GM21786 (cell line): ENCODE measurements around the gene GAPVD1.
A peak's percentile ranks its signal among the peaks of the same experiment; 100 is the strongest.
"Not testable (repeated sequence)": the region's sequence is repeated elsewhere in the genome, so short reads cannot be mapped to it uniquely, and the experiment has no call there.

ENCODE experiments used
- ATAC-seq: cut with Tn5 transposase; IDR thresholded peaks from one replicate; pipeline ENCODE4 v1.9.1; 2021; ENCODE audit not compliant: unreplicated experiment

The GAPVD1 gene, protein sequence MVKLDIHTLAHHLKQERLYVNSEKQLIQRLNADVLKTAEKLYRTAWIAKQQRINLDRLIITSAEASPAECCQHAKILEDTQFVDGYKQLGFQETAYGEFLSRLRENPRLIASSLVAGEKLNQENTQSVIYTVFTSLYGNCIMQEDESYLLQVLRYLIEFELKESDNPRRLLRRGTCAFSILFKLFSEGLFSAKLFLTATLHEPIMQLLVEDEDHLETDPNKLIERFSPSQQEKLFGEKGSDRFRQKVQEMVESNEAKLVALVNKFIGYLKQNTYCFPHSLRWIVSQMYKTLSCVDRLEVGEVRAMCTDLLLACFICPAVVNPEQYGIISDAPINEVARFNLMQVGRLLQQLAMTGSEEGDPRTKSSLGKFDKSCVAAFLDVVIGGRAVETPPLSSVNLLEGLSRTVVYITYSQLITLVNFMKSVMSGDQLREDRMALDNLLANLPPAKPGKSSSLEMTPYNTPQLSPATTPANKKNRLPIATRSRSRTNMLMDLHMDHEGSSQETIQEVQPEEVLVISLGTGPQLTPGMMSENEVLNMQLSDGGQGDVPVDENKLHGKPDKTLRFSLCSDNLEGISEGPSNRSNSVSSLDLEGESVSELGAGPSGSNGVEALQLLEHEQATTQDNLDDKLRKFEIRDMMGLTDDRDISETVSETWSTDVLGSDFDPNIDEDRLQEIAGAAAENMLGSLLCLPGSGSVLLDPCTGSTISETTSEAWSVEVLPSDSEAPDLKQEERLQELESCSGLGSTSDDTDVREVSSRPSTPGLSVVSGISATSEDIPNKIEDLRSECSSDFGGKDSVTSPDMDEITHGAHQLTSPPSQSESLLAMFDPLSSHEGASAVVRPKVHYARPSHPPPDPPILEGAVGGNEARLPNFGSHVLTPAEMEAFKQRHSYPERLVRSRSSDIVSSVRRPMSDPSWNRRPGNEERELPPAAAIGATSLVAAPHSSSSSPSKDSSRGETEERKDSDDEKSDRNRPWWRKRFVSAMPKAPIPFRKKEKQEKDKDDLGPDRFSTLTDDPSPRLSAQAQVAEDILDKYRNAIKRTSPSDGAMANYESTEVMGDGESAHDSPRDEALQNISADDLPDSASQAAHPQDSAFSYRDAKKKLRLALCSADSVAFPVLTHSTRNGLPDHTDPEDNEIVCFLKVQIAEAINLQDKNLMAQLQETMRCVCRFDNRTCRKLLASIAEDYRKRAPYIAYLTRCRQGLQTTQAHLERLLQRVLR (N-terminal part only)

DNA sequence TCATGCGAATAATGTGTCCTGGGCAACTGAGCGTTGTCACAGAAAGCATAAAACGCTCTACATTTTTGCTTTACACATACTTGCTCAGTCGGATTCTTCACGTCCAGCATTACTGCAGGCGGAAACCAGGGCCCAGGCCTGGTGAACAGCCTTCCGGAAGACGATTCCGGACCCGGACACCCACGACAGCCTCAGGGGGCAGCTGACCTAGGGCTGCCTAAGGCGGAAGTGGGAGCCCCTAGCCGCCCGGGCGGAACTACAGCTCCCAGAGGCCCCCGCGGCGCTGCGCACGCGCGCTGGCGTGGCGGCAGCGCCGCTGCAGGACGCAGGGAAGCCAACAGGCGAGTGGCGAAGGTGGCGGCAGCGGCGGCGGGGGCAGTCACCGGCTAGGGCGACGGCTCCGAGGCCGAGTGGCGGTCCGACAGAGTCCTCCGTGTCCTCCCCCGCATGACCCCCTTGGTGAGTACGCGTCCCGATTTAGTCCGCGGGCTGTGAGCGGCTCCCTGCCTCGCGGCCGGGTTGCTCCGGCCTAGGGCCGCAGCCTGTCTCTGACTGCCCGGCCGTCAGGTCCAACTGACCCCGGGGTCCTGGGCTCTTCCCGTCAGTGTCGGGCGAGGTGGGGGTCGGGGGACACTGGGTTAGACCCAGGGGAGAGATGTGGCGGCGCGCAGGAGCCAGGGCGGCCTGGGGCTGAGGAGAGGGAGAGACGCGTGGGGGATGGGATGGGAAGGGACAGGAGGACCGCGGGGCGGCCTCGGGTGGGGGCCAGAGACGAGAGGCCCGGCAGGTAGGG, at the start of gene GAPVD1:
Gene GAPVD1, plus strand, starts transcription at position 326 of the 793 bp plus-strand sequence. CDS start 37,096 bp downstream, outside the sequence.
- ATAC-seq = peak; percentile 89

DNA sequence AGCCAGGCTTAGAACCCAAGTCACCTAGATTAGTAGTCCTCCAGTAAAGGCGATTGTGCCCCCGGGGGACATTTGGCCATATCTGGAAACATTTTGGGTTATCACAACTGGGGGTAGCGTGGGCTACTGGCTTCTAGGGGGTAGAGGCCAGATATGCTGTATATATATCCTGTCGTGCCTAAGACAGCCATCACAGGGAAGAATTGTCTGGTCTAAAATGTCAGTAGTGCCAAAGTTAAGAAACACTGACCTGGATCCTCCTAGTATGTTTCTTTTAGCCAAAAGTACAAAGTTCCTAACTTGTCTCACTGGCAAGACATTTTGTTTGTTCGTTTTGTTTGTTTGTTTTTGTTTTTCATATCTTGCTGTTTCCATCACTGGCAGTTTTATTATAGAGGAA, 47.4 kb upstream of the GAPVD1 start:
- ATAC-seq = no peak

- no peak for ATAC-seq
Measured at GRCh38 chr9:125218621-125219020, 43.0 kb upstream of the GAPVD1 start.

DNA sequence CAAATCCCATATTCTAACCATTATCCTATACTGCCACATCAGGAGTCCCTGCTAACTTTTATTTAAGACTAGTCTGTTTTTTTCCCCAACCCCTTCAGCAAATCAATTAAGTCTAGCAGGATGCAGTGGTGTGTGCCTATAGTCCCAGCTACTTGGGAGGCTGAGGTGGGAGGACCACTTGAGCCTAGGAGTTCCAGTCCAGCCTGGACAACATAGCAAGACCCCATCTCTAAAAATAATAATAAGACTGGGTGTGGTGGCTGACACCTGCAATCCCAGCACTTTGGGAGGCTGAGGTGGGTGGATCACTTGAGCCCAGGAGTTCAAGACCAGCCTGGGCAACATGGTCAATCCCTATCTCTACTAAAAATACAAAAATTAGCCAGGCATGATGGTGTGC, 36.8 kb upstream of the GAPVD1 start:
- not testable (repeated sequence) for ATAC-seq

- no peak for ATAC-seq
Measured at GRCh38 chr9:125227761-125228160, 33.9 kb upstream of the GAPVD1 start.

DNA sequence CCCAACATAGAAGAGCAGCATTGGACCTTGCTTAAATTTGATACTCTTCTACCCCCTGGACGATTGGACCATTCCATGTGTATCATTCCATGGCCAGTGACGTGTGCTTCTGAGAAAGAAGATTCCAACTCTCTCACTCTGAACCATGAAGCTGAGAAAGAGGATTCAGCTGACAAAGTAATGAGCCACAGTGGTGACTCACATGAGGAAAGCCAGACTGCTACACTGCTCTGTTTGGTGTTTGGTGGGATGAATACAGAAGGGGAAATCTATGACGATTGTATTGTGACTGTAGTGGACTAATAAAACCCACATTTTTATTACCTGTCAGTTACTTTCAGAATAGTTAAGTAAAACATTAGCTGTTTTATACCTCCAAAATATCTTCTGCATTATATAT, 27.9 kb upstream of the GAPVD1 start:
- no peak for ATAC-seq

DNA sequence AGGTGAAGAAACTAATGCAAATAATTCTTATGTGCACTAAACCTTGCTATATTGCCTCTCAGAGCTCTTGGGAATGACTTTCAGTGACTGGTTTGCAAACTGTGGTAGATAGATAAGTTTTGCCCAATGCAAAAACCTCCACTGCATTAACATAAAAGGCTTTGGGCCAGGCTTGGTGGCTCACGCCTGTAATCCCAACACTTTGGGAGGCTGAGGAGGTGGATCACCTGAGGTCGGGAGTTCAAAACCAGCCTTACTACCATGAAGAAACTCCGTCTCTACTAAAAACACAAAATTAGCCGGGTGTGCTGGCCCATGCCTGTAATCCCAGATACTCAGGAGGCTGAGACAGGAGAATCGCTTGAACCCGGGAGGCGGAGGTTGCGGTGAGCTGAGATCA, 27.5 kb upstream of the GAPVD1 start:
- not testable (repeated sequence) for ATAC-seq

GRCh38 chr9:125235804-125236519, 25.7 kb upstream of the GAPVD1 start:
- no peak for ATAC-seq

DNA sequence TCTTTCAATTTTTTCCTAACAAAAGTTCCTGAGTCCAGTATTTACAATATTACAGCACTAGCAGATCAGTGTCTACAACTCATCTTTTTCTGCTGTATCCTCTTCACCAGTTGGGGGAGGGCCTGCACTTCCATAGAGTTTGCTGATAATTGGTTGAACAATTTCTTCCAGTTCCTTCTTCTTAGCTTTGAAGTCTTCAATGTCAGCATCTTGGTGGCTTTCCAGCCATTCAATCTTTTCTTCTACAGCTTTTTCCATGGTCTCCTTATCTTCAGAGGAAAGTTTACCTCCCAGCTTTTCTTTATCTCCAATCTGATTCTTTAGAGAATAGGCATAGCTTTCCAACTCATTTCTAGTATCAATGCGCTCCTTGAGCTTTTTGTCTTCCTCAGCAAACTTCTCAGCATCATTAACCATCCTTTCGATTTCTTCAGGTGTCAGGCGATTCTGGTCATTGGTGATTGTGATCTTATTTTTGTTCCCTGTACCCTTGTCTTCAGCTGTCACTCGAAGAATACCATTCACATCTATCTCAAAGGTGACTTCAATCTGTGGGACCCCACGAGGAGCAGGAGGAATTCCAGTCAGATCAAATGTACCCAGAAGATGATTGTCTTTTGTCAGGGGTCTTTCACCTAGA, 25.0 kb upstream of the GAPVD1 start:
- ATAC-seq = not testable (repeated sequence)

- ATAC-seq = no peak
Measured at GRCh38 chr9:125238127-125238914, 23.3 kb upstream of the GAPVD1 start.

GRCh38 chr9:125238915-125239446, 22.6 kb upstream of the GAPVD1 start:
- no peak for ATAC-seq

DNA sequence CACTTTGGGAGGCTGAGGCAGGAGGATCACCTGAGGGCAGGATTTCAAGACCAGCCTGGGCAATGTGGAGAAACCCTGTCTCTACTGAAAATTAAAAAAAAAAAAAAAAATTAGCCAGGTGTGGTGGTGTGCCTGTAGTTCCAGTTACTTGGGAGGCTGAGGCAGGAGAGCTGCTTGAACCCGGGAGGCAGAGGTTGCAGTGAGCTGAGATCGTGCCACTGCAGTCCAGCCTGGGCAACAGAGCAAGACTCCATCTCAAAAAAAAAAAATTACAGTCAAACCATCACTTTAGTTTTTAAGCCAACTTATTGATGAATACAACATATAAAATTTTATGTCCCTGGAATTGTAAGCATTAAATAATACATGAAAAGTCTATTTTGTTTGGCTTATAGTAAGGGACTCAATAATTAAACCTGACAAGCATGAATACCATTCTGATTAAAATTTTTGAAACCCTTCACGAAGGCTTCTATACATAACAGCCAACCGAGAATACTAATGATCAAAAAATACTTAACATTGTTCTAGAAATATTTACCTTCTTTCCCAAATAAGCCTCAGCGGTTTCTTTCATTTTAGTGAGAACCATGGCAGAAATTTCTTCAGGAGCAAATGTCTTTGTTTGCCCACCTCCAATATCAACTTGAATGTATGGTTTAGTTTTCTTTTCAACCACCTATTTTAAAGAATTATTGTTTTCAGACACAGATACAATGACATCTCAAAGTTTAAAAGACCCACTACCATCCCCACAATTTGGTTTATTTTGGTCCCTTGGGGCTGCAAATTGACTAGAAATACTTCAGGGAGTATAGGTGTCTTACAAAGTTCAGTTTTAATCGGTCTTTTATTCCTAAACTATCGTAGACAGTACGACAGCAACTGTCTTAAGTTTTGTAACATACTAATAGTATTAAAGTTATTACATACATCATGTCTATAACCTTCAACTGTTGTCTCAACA, 21.7 kb upstream of the GAPVD1 start:
- no peak for ATAC-seq

DNA sequence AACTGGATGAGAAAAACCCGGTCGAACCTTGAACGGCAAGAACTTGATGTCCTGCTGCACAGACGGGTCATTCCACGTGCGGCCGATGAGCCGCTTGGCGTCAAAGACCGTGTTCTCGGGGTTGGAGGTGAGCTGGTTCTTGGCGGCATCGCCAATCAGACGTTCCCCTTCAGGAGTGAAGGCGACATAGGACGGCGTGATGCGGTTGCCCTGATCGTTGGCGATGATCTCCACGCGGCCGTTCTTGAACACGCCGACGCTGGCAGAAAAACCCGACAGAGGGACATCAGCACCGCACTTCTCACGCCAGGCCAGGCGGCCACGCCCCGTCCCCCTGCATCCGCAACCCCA, 21.0 kb upstream of the GAPVD1 start:
- no peak for ATAC-seq

DNA sequence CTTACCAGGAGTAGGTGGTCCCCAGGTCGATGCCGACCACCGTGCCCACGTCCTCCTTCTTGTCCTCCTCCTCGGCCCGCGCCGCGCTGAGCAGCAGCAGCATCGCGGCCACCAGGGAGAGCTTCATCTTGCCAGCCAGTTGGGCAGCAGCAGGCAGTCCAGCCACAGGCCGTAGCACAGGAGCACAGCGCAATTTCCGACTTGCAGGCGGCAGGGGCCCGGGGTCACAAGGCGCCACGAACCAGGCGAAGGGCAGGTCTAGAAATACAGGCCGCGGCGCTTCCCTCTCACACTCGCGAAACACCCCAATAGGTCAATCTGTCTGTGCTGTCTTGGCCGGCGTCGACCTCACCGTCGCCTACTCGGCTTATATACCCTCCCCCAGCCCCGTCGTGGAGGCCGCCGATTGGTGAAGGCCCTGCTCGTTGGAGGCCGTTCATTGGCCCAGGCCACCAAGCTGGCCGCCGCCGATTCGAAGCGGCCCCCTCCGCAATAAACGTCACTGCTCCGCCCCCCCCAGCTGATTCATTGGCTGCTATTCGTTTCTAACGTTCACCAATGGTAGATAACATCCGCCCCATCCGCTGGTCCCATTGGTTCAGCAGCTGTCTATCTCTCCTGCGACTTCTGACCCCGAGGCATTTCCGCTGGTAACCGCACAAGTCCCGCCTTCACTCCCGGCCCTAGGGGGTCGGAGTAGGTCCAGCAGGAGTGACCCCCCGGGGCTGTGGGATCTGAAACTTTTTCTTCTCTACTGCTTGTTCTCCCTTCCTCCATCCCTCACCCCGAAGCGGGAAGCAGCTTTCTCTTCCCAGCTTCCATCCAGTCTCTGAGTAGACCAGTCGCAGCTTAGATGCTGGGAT, 20.4 kb upstream of the GAPVD1 start, which contains the start of gene HSPA5:
Gene HSPA5, minus strand, starts transcription at position 344 of the 863 bp plus-strand sequence. Its CDS starts 217 bp downstream, at position 127.
- ATAC-seq = peak; percentile 95

DNA sequence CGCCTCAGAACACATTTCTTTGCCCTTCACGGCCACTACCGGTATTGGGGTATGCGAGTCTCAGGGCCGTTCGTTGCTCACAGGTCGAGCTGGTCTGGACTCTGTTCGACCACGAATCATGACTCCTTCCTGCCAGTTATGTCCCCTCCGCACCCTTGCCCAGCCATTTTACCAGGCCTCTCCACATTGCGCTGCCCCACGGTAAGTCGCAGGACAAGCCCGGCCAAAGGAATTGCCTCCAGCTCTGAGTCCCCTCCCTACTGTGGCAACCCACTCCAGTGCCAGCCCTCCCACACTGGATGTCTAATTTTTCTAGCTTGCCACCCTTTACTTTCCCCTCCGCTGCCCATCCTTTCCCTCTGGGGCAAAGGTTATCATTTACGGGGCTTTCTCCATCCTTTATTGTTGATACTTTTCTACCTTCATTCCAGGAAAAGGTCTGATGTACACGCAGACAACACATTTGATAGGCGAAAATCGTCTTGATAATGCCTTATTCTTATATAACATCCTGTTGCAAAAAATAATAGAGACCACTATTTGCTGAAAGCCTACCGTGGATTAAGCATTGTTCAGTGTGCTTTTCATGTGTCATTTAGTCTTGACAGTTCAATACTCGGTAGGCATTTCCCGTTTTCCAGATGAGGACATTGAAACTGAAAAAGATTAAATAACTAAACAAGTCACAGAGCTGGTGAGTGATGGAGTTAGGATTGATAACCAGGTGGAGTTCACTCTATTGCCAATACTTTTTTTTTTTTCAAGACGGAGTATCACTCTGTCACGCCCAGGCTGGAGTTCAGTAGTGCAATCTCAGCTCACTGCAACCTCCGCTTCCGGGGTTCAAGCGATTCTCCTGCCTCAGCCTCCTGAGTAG, 19.5 kb upstream of the GAPVD1 start:
- ATAC-seq = peak; percentile 17
